NCI-H82 treated with DMSO at 0.1 percent for 48 hours (cell line): ENCODE data around the gene LAPTM5.

Experiments used
- DNase-seq: peaks from one replicate; lab custom pipeline; 2025; ENCODE audit not compliant: unreplicated experiment; lab: John Stamatoyannopoulos, UW

LAPTM5 gene

GRCh38 chr1:30756545-30757351 is 826 bp downstream of the LAPTM5 start:
- DNase-seq: no peak

GRCh38 chr1:30756206-30756544 is 1.4 kb downstream of the LAPTM5 start:
- DNase-seq: no peak

GRCh38 chr1:30755746-30756145 is 1.8 kb downstream of the LAPTM5 start:
- DNase-seq: no peak

GRCh38 chr1:30755334-30755733 is 2.2 kb downstream of the LAPTM5 start:
- no peak for DNase-seq

GRCh38 chr1:30754684-30755171 is 2.8 kb downstream of the LAPTM5 start:
- DNase-seq: no peak

- DNase-seq: no peak
Measured at GRCh38 chr1:30753660-30754123, 3.9 kb downstream of the LAPTM5 start.

GRCh38 chr1:30753118-30753517 is 4.5 kb downstream of the LAPTM5 start:
- no peak for DNase-seq

- no peak for DNase-seq
Measured at GRCh38 chr1:30752651-30752908, 5.0 kb downstream of the LAPTM5 start.

- DNase-seq: no peak
Measured at GRCh38 chr1:30751830-30752650, 5.5 kb downstream of the LAPTM5 start.

GRCh38 chr1:30750731-30751291 is 6.8 kb downstream of the LAPTM5 start:
- no peak for DNase-seq

GRCh38 chr1:30749691-30750583 is 7.6 kb downstream of the LAPTM5 start:
- DNase-seq: no peak

- DNase-seq: no peak
Measured at GRCh38 chr1:30748699-30749401, 8.7 kb downstream of the LAPTM5 start.

GRCh38 chr1:30748098-30748698 is 9.4 kb downstream of the LAPTM5 start:
- DNase-seq: no peak

GRCh38 chr1:30747033-30748008 is 10.3 kb downstream of the LAPTM5 start:
- no peak for DNase-seq

- DNase-seq: no peak
Measured at GRCh38 chr1:30746212-30747032, 11.2 kb downstream of the LAPTM5 start.

GRCh38 chr1:30745834-30746208 is 11.8 kb downstream of the LAPTM5 start:
- DNase-seq: no peak

GRCh38 chr1:30745156-30745833 is 12.3 kb downstream of the LAPTM5 start:
- no peak for DNase-seq
